ENCODE measurements around the gene SCN1A.

The SCN1A gene

GRCh38 chr2:165970663-165971062 is 157.2 kb downstream of the SCN1A start:
- no peak for DNase-seq (ENCODE audit: low spot score)

GRCh38 chr2:165969227-165969626 is 158.6 kb downstream of the SCN1A start:
- DNase-seq (ENCODE audit: low spot score) = no peak

GRCh38 chr2:165967746-165968145 is 160.1 kb downstream of the SCN1A start:
- DNase-seq (ENCODE audit: low spot score) = no peak

GRCh38 chr2:165961818-165962217 is 166.0 kb downstream of the SCN1A start:
- DNase-seq (ENCODE audit: low spot score) = no peak

- no peak for DNase-seq (ENCODE audit: low spot score)
Observed at GRCh38 chr2:165959371-165959770, 168.4 kb downstream of the SCN1A start.

- no peak for DNase-seq (ENCODE audit: low spot score)
Observed at GRCh38 chr2:165958313-165958960, 169.4 kb downstream of the SCN1A start.

GRCh38 chr2:165957030-165957675 is 170.7 kb downstream of the SCN1A start:
- no peak for DNase-seq (ENCODE audit: low spot score)

GRCh38 chr2:165953655-165954606 is 173.9 kb downstream of the SCN1A start, which contains the start of gene TTC21B:
TTC21B (minus strand) TSS chr2:165953776; CDS start chr2:165953705, 71 bp downstream.
- peak; percentile 95 for DNase-seq (ENCODE audit: low spot score)

- peak; percentile 72 for DNase-seq (ENCODE audit: low spot score)
Observed at GRCh38 chr2:165953306-165953654, 174.5 kb downstream of the SCN1A start.

GRCh38 chr2:165952741-165953211 is 175.0 kb downstream of the SCN1A start:
- peak; percentile 5 for DNase-seq (ENCODE audit: low spot score)

- DNase-seq (ENCODE audit: low spot score) = no peak
Observed at GRCh38 chr2:165952085-165952484, 175.7 kb downstream of the SCN1A start.

GRCh38 chr2:165950438-165950837 is 177.4 kb downstream of the SCN1A start:
- no peak for DNase-seq (ENCODE audit: low spot score)

- no peak for DNase-seq (ENCODE audit: low spot score)
Observed at GRCh38 chr2:165941827-165942226, 186.0 kb downstream of the SCN1A start.

- DNase-seq (ENCODE audit: low spot score) = no peak
Observed at GRCh38 chr2:165938237-165938636, 189.6 kb downstream of the SCN1A start.

Measured in AG08396 (cell line).